Measurements from ENCODE around the gene RYR2. TPM values are rescaled to one million over a fixed set of nuclear protein-coding genes. Genes with fewer than 3 reads are reported as not detected.
A peak's percentile ranks its signal among the peaks of the same experiment; 100 is the strongest.

The RYR2 gene
- total RNA-seq, 1 experiment from 2014 or later = 0.03 TPM

DNA sequence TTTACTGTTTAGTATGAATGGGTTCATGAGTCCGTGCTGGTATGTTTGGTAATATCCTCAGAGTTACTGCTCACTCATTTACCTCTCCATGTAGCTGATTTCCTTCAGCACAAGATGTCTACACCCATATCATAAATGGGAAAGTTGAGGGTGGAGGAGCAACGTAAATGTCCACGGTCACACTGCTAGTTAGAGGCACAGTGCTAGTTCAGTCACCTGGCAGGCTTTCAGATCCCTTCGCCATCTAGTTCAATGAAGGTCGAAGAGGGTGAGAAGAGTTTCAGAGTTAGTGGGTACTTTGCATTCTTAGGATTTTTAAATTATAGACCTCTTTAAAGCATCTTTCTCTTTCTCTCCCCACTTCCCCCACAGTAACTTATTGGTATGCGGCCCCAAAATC is 630.0 kb downstream of the RYR2 start:
- POLR2A ChIA-PET = no interaction called here
- no TSS peak for BruUV-seq (replicated peaks)
- Histone ChIP-seq H3K4me3 (ENCODE audit: low read depth in 2 of 2, low read length in 2 of 2) (no peak overlapping the region), H3K27me3 (ENCODE audit: control insufficient read depth, insufficient read depth, low read length) (no peaks in the 10 kb centered on the region), H3K36me3 (ENCODE audit: control insufficient read depth, insufficient read depth, low read length) (no peaks in the 10 kb centered on the region), H3K27ac (ENCODE audit: low read length) (no peak overlapping the region), H3K9me3 (ENCODE audit: control insufficient read depth, insufficient read depth, low read depth, low read length) (no peaks in the 10 kb centered on the region), H3K4me1 (ENCODE audit: control insufficient read depth, insufficient read depth, low read length) (no peaks in the 10 kb centered on the region)
- ATAC-seq = no peak
- no peak for TF ChIP-seq SIN3A (IDR thresholded peaks at IDR 0.05; ENCODE audit: borderline replicate concordance, insufficient read depth, low read depth, low read length)
- TF ChIP-seq TCF7L2 (IDR thresholded peaks at IDR 0.05; ENCODE audit: low read depth, low read length) = no peak
- no peak for TF ChIP-seq POLR2AphosphoS5 (IDR thresholded peaks at IDR 0.05; ENCODE audit: low read depth, low read length)
- TF ChIP-seq, protein P1, sequence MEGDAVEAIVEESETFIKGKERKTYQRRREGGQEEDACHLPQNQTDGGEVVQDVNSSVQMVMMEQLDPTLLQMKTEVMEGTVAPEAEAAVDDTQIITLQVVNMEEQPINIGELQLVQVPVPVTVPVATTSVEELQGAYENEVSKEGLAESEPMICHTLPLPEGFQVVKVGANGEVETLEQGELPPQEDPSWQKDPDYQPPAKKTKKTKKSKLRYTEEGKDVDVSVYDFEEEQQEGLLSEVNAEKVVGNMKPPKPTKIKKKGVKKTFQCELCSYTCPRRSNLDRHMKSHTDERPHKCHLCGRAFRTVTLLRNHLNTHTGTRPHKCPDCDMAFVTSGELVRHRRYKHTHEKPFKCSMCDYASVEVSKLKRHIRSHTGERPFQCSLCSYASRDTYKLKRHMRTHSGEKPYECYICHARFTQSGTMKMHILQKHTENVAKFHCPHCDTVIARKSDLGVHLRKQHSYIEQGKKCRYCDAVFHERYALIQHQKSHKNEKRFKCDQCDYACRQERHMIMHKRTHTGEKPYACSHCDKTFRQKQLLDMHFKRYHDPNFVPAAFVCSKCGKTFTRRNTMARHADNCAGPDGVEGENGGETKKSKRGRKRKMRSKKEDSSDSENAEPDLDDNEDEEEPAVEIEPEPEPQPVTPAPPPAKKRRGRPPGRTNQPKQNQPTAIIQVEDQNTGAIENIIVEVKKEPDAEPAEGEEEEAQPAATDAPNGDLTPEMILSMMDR (IDR thresholded peaks at IDR 0.05) = no peak
- TF ChIP-seq REST (IDR thresholded peaks at IDR 0.05; ENCODE audit: insufficient read depth in 1 of 2, low read depth in 2 of 2, low read length in 1 of 2) = no peak
- intact Hi-C loops (cut with micrococcal nuclease; ENCODE audit: unreplicated experiment) = no loop called here
- DNase-seq (ENCODE audit: low read depth, low spot score) = no peak
- in situ Hi-C loops (cut with HindIII; ENCODE audit: low pct_unique_long_range_greater_than_20kb, low sequenced_read_pairs) = no loop called here
- CTCF ChIA-PET = no interaction called here

DNA sequence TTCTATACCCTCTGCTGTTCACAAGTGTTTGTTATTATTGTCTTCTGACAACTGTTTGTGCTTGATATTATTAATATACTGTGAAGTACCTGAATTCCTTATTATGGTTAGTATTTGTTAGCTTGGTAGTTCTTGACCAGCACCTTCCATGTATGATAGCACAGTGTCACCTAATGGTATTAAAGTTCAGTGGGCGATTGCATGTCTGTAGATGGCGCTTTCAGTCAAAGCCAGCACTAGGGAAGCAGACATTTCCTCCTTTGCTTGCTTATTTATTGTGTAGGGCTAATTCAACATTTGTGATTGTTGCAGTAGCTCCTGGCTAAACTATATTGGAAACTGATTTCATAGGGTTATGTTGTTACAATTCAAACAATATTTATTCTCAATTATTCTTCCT is 630.8 kb downstream of the RYR2 start:
- no peaks in the 10 kb centered on the region for H3K27me3 ChIP-seq (ENCODE audit: control insufficient read depth, insufficient read depth, low read length)
- H3K4me3 ChIP-seq (ENCODE audit: low read depth in 2 of 2, low read length in 2 of 2) = no peak overlapping the region
- POLR2A ChIA-PET = interaction anchor here (0.6 kb wide), 1 partner anchor 142 kb away, joined by 5 read pairs; no protein-coding TSS in a partner anchor
- no peak overlapping the region for H3K27ac ChIP-seq (ENCODE audit: low read length)
- no peaks in the 10 kb centered on the region for H3K36me3 ChIP-seq (ENCODE audit: control insufficient read depth, insufficient read depth, low read length)
- in situ Hi-C loops (cut with HindIII; ENCODE audit: low pct_unique_long_range_greater_than_20kb, low sequenced_read_pairs) (no loop called here), intact Hi-C loops (cut with micrococcal nuclease; ENCODE audit: unreplicated experiment) (no loop called here)
- no TSS peak for BruUV-seq (replicated peaks)
- DNase-seq (ENCODE audit: low read depth, low spot score) = peak; percentile 7
- no peak for ATAC-seq
- no peaks in the 10 kb centered on the region for H3K4me1 ChIP-seq (ENCODE audit: control insufficient read depth, insufficient read depth, low read length)
- TF ChIP-seq, protein P1 (IDR thresholded peaks at IDR 0.05) = peak; percentile 37; the same call in 1 of the 2 replicates
- no peak for TF ChIP-seq POLR2AphosphoS5 (IDR thresholded peaks at IDR 0.05; ENCODE audit: low read depth, low read length)
- CTCF ChIA-PET = no interaction called here
- H3K9me3 ChIP-seq (ENCODE audit: control insufficient read depth, insufficient read depth, low read depth, low read length) = no peaks in the 10 kb centered on the region

Measured in Panc1 (cell line).